ENCODE measurements around the gene BTBD9. TPM values are rescaled to one million over a fixed set of nuclear protein-coding genes. Genes with fewer than 3 reads are reported as not detected.

The BTBD9 gene
- total RNA-seq, 1 donor from 2014 or later: 10.3 TPM

- Mint-ChIP-seq H3K4me1 (ENCODE audit: unreplicated experiment) (peaks cover 13% of the 10 kb centered on the region), H3K27ac (ENCODE audit: unreplicated experiment) (no peak overlapping the region), H3K36me3 (ENCODE audit: low read depth, unreplicated experiment) (no peaks in the 10 kb centered on the region), H3K27me3 (ENCODE audit: unreplicated experiment) (no peaks in the 10 kb centered on the region), H3K4me3 (ENCODE audit: unreplicated experiment) (peak overlapping the region; percentile 43), H3K9me3 (ENCODE audit: unreplicated experiment) (no peaks in the 10 kb centered on the region)
- no peak for TF ChIP-seq CTCF (IDR thresholded peaks at IDR 0.05; ENCODE audit: unreplicated experiment)
- no peak for DNase-seq (ENCODE audit: low spot score)
Measured at GRCh38 chr6:38284802-38285394, 354.8 kb downstream of the BTBD9 start.

GRCh38 chr6:38283734-38284362 is 355.9 kb downstream of the BTBD9 start:
- Mint-ChIP-seq H3K4me3 (ENCODE audit: unreplicated experiment) (no peak overlapping the region), H3K27ac (ENCODE audit: unreplicated experiment) (no peak overlapping the region), H3K4me1 (ENCODE audit: unreplicated experiment) (peaks cover 13% of the 10 kb centered on the region), H3K36me3 (ENCODE audit: low read depth, unreplicated experiment) (no peaks in the 10 kb centered on the region), H3K27me3 (ENCODE audit: unreplicated experiment) (no peaks in the 10 kb centered on the region), H3K9me3 (ENCODE audit: unreplicated experiment) (no peaks in the 10 kb centered on the region)
- DNase-seq (ENCODE audit: low spot score): no peak
- TF ChIP-seq CTCF (IDR thresholded peaks at IDR 0.05; ENCODE audit: unreplicated experiment): no peak

- Mint-ChIP-seq H3K4me3 (ENCODE audit: unreplicated experiment) (peak overlapping the region; percentile 54), H3K36me3 (ENCODE audit: low read depth, unreplicated experiment) (no peaks in the 10 kb centered on the region), H3K9me3 (ENCODE audit: unreplicated experiment) (no peaks in the 10 kb centered on the region), H3K4me1 (ENCODE audit: unreplicated experiment) (peaks cover 13% of the 10 kb centered on the region), H3K27me3 (ENCODE audit: unreplicated experiment) (no peaks in the 10 kb centered on the region), H3K27ac (ENCODE audit: unreplicated experiment) (no peak overlapping the region)
- TF ChIP-seq CTCF (IDR thresholded peaks at IDR 0.05; ENCODE audit: unreplicated experiment): no peak
- no peak for DNase-seq (ENCODE audit: low spot score)
Measured at GRCh38 chr6:38282911-38283310, 356.8 kb downstream of the BTBD9 start.

- no peak for DNase-seq (ENCODE audit: low spot score)
- Mint-ChIP-seq H3K27ac (ENCODE audit: unreplicated experiment) (no peak overlapping the region), H3K36me3 (ENCODE audit: low read depth, unreplicated experiment) (no peaks in the 10 kb centered on the region), H3K4me1 (ENCODE audit: unreplicated experiment) (peaks cover 13% of the 10 kb centered on the region), H3K9me3 (ENCODE audit: unreplicated experiment) (no peaks in the 10 kb centered on the region), H3K27me3 (ENCODE audit: unreplicated experiment) (no peaks in the 10 kb centered on the region), H3K4me3 (ENCODE audit: unreplicated experiment) (no peak overlapping the region)
- no peak for TF ChIP-seq CTCF (IDR thresholded peaks at IDR 0.05; ENCODE audit: unreplicated experiment)
Measured at GRCh38 chr6:38281126-38281525, 358.6 kb downstream of the BTBD9 start.

GRCh38 chr6:38279963-38280588 is 359.7 kb downstream of the BTBD9 start:
- H3K36me3 Mint-ChIP-seq (ENCODE audit: low read depth, unreplicated experiment): no peaks in the 10 kb centered on the region
- no peak for TF ChIP-seq CTCF (IDR thresholded peaks at IDR 0.05; ENCODE audit: unreplicated experiment)
- peaks cover 11% of the 10 kb centered on the region for H3K4me1 Mint-ChIP-seq (ENCODE audit: unreplicated experiment)
- no peak overlapping the region for H3K4me3 Mint-ChIP-seq (ENCODE audit: unreplicated experiment)
- H3K27ac Mint-ChIP-seq (ENCODE audit: unreplicated experiment): no peak overlapping the region
- no peaks in the 10 kb centered on the region for H3K27me3 Mint-ChIP-seq (ENCODE audit: unreplicated experiment)
- no peak for DNase-seq (ENCODE audit: low spot score)
- no peaks in the 10 kb centered on the region for H3K9me3 Mint-ChIP-seq (ENCODE audit: unreplicated experiment)

All from endothelial cell (in vitro differentiated cells).